Measurements from ENCODE around the gene ASNS.

The ASNS gene

DNA sequence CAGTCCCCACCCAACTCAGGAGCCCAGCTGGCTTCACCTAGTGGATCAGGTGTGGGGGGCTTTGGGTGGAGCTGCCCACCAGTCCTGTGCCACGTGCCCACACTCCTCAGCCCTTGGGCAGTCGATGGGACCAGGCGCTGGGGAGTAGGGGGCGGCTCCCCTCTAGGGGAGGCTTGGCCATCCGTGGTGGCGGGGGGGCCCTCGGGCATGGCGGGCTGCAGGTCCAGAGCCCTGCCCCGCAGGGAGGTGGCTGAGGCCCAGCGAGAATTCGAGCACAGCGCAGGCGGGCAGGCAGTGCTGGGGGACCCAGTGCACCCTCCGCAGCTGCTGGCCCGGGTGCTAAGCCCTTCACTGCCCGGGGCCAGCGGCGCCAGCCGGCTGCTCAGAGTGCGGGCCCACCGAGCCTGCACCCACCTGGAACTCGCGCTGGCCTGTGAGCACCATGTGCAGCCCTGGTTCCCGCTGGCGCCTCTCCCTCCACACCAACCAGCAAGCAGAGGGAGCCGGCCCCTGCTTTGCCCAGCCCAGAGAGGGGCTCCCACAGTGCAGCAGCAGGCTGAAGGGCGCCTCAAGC, 29.3 kb downstream of the ASNS start:
- no peak for DNase-seq (ENCODE audit: low read depth)

DNA sequence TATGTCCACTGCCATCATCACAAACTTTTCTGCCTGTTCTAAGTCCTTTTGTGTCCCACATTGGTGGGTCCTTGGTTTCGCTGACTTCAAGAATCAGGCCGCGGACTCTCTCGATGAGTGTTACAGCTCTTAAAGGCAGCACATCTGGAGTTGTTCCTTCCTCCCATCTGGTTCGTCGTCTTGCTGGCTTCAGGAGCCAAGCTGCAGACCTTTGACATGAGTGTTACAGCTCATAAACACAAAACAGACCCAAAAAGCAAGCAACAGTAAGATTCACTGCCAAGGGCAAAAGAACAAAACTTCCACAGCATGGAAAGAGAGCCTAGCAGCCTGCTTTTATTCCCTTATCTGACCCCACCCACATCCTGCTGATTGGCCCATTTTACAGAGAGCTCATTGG, 30.2 kb downstream of the ASNS start:
- DNase-seq (ENCODE audit: low read depth), result no peak

- DNase-seq (ENCODE audit: low read depth), result peak; percentile 56
Observed at GRCh38 chr7:97835296-97836138, 36.7 kb downstream of the ASNS start.

- no peak for DNase-seq (ENCODE audit: low read depth)
Observed at GRCh38 chr7:97819161-97819560, 53.0 kb downstream of the ASNS start.

GRCh38 chr7:97818066-97818663, 54.0 kb downstream of the ASNS start:
- no peak for DNase-seq (ENCODE audit: low read depth)

Measured in amniotic epithelial cell (primary cell).